Measurements from ENCODE around the gene CACNA2D1.

CACNA2D1 gene

GRCh38 chr7:82443547-82444219 is at the start of gene CACNA2D1:
CACNA2D1 (minus strand) TSS chr7:82443777.
- no peak for DNase-seq

- DNase-seq, result no peak
These were observed 38.0 kb upstream of the CACNA2D1 start for GRCh38 chr7:82481499-82482097.

- DNase-seq, result no peak
These were observed 34.3 kb upstream of the CACNA2D1 start for GRCh38 chr7:82477733-82478515.

- DNase-seq, result no peak
These were observed 29.4 kb upstream of the CACNA2D1 start for GRCh38 chr7:82472966-82473365.

- no peak for DNase-seq
These were observed 27.9 kb upstream of the CACNA2D1 start for GRCh38 chr7:82471351-82472020.

GRCh38 chr7:82469207-82469606 is 25.6 kb upstream of the CACNA2D1 start:
- DNase-seq, result no peak

- DNase-seq, result no peak
These were observed 24.9 kb upstream of the CACNA2D1 start for GRCh38 chr7:82468435-82468834.

- no peak for DNase-seq
These were observed 23.4 kb upstream of the CACNA2D1 start for GRCh38 chr7:82467020-82467419.

GRCh38 chr7:82464372-82464771 is 20.8 kb upstream of the CACNA2D1 start:
- DNase-seq, result no peak

- no peak for DNase-seq
These were observed 11.7 kb upstream of the CACNA2D1 start for GRCh38 chr7:82455295-82455694.

- no peak for DNase-seq
These were observed 7.2 kb upstream of the CACNA2D1 start for GRCh38 chr7:82450759-82451158.

GRCh38 chr7:82449910-82450309 is 6.3 kb upstream of the CACNA2D1 start:
- DNase-seq, result no peak

- DNase-seq, result no peak
These were observed 3.3 kb upstream of the CACNA2D1 start for GRCh38 chr7:82446897-82447296.

GRCh38 chr7:82445271-82445670 is 1.7 kb upstream of the CACNA2D1 start:
- no peak for DNase-seq

GRCh38 chr7:82444220-82444909 is 788 bp upstream of the CACNA2D1 start:
- no peak for DNase-seq

GRCh38 chr7:82443036-82443546 is 486 bp downstream of the CACNA2D1 start:
- no peak for DNase-seq

GRCh38 chr7:82442492-82443035 is 1.0 kb downstream of the CACNA2D1 start:
- DNase-seq, result no peak

- DNase-seq, result no peak
These were observed 1.7 kb downstream of the CACNA2D1 start for GRCh38 chr7:82441669-82442478.

- no peak for DNase-seq
These were observed 5.1 kb downstream of the CACNA2D1 start for GRCh38 chr7:82438521-82438920.

GRCh38 chr7:82435769-82436168 is 7.8 kb downstream of the CACNA2D1 start:
- DNase-seq, result no peak

GRCh38 chr7:82434275-82435022 is 9.1 kb downstream of the CACNA2D1 start:
- no peak for DNase-seq
